ENCODE data around the gene UGDH.
"Not testable (repeated sequence)": the region's sequence is repeated elsewhere in the genome, so short reads cannot be mapped to it uniquely, and the experiment has no call there.

The UGDH gene

DNA sequence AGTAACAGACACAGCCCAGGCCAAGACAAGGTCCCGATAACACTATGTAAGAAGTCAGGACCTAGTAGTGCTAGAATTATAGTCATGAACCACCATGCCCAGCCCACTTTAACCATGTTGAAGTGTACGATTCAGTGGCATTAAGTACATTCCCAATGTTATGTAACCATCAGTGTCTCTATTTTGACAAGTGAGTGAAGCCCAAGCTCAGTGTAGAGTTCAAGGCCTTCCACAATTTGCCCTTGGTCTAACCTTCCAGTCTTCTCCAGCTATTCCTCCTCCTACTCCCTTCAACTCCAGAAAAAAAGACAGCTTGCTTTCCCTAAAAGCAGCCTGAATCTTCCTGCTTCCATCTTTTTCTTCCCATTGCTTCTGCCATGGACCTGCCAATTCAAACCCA is 36.9 kb downstream of the UGDH start:
- no peak for DNase-seq

GRCh38 chr4:39486221-39486804 is 40.9 kb downstream of the UGDH start:
- DNase-seq, result no peak

- no peak for DNase-seq
Observed at GRCh38 chr4:39484582-39485272, 42.5 kb downstream of the UGDH start.

- no peak for DNase-seq
Observed at GRCh38 chr4:39480902-39481695, 46.1 kb downstream of the UGDH start.

DNA sequence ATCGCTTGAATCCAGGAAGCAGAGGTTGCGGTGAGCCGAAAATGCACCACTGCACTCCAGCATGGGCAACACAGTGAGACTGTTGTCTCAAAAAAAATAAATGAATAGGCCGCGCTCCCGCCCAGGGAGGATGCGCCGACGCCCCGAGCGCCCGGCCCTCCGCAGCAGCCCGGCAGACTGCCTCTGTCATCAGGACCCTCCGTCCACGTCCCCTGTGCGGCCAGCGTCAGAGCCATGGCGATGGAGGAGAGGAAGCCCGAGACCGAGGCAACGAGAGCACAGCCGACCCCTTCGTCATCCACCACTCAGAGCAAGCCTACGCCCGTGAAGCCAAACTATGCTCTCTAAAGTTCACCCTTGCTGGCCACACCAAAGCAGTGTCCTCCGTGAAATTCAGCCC is 47.0 kb downstream of the UGDH start:
- no peak for DNase-seq

GRCh38 chr4:39476187-39476895 is 50.9 kb downstream of the UGDH start:
- DNase-seq, result no peak

GRCh38 chr4:39472396-39472795 is 54.8 kb downstream of the UGDH start:
- no peak for DNase-seq

- DNase-seq, result no peak
Observed at GRCh38 chr4:39470402-39470801, 56.8 kb downstream of the UGDH start.

DNA sequence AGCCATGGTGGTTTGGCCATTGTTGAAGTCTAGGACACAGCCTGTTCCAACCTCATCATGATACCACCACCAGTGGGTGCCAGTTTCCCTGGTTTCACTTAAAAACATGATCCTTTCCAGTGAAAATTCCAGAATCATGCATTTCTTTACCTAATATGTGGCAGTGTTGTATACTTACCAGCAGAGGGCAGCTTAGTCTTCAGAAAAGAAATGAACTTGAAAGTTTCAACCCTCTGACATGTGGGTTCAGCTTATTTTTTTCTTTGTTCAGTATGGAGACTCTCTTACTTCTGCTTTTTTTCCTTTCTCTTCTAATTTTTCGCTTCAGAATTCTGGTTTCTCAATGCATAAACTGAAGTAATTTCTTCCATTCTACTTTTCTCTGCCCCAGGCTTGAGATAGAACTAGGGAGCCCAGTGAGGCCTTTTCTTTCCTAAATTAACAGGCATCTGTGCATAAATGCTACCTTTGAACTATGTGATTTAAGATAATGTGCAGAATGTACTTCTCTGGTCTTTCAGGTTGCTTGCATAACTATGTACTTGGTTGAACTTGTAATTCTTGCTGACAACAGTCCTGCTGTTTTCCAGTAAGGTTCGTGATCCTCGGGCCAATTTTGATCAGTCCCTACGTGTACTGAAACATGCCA is 57.7 kb downstream of the UGDH start:
- DNase-seq, result peak; percentile 71 to 84

DNA sequence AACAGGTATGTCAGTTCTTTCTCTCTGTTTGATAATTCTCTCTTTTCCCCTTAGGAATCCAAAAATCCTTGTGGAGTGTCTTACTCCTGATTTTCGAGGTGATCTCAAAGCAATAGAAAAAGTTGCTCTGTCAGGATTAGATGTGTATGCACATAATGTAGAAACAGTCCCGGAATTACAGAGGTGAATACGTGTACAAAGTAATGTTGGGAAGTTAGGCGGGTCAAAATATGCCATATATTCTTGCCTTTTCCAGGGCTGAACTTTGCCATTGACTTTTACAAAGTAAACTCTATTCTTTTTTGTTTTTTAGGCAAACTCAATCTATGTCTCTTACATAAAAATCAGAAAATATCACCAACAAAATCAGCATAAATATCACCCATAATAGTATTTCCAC is 59.8 kb downstream of the UGDH start:
- no peak for DNase-seq

DNA sequence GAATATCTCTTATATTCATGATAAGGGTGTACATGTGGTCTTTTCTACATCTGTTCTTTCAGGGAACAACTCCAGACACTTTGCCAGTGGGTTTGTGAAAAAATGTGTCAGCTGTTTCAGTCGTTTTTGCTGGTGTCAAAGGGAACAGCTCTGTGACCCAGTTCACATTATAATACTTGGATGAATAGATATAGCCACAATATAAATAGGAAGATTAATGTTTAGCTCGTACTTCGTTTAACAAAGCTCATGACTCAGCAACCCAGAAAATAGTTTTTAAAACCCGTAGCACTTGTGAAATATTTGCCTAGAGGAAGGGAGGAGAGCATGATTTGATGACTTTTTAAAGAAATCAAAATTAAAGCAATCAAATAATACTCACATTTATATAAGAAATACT is 60.5 kb downstream of the UGDH start:
- DNase-seq, result no peak

GRCh38 chr4:39464886-39465501 is 62.2 kb downstream of the UGDH start:
- peak in 1 of 2 experiments; percentile 56 for DNase-seq

GRCh38 chr4:39458505-39459300 is 68.5 kb downstream of the UGDH start, which contains the start of the genes LIAS and RPL9:
TSS of gene LIAS (plus strand) at chr4:39459056. CDS start at chr4:39459118, 62 bp downstream.
TSS of gene RPL9 (minus strand) at chr4:39458922. CDS start at chr4:39458439, 483 bp downstream.
- DNase-seq, result peak; percentile 96 to 99

DNA sequence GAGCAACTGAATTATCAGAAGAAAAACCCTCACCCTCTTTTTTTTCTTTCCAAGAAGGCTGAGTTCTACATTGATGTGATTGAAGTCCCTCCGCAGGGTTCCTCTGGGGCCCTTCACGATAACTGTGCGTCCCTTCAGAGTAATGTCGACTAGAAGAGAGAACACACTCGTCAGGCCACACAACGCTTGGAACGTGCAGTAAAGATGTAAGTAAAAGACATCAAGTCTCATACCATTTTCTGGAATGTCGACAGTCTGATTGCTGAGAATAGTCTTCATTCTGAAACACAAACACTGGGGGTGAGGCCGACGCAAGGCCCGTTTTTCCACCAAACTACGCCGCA is 69.1 kb downstream of the UGDH start:
- DNase-seq, result not testable (repeated sequence)

GRCh38 chr4:39456946-39457763 is 70.1 kb downstream of the UGDH start:
- no peak for DNase-seq

GRCh38 chr4:39455486-39455885 is 71.8 kb downstream of the UGDH start:
- DNase-seq, result no peak

- no peak for DNase-seq
Observed at GRCh38 chr4:39453738-39454137, 73.5 kb downstream of the UGDH start.

GRCh38 chr4:39452860-39453587 is 74.2 kb downstream of the UGDH start:
- no peak for DNase-seq

- DNase-seq, result no peak
Observed at GRCh38 chr4:39452153-39452859, 74.9 kb downstream of the UGDH start.
